GM10847 (cell line): ENCODE measurements around the gene ZGRF1.

ENCODE experiments used
- POLR2A ChIP-seq: IDR thresholded peaks from 2 replicates; pipeline ENCODE4 v1.6.1; 2011; ENCODE audit not compliant: insufficient read length; ENCODE audit errors: extremely low read depth

ZGRF1 gene, protein sequence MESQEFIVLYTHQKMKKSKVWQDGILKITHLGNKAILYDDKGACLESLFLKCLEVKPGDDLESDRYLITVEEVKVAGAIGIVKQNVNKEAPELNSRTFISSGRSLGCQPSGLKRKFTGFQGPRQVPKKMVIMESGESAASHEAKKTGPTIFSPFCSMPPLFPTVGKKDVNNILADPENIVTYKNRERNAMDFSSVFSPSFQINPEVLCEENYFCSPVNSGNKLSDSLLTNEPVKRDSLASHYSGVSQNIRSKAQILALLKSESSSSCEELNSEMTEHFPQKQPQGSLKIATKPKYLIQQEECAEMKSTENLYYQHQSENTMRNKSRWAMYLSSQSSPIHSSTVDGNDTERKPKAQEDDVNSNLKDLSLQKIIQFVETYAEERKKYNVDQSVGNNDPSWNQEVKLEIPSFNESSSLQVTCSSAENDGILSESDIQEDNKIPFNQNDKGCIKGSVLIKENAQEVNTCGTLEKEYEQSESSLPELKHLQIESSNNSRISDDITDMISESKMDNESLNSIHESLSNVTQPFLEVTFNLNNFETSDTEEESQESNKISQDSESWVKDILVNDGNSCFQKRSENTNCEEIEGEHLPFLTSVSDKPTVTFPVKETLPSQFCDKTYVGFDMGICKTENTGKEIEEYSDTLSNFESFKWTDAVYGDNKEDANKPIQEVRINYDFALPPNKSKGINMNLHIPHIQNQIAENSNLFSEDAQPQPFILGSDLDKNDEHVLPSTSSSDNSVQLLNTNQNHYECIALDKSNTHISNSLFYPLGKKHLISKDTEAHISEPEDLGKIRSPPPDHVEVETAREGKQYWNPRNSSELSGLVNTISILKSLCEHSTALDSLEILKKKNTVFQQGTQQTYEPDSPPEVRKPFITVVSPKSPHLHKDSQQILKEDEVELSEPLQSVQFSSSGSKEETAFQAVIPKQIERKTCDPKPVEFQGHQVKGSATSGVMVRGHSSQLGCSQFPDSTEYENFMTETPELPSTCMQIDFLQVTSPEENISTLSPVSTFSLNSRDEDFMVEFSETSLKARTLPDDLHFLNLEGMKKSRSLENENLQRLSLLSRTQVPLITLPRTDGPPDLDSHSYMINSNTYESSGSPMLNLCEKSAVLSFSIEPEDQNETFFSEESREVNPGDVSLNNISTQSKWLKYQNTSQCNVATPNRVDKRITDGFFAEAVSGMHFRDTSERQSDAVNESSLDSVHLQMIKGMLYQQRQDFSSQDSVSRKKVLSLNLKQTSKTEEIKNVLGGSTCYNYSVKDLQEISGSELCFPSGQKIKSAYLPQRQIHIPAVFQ (N-terminal part only)

GRCh38 chr4:112636688-112637551, at the start of gene ZGRF1, which contains the start of gene LARP7:
ZGRF1 (minus strand) TSS chr4:112636909; CDS start chr4:112633176, 3,733 bp downstream.
LARP7 (plus strand) TSS chr4:112637143; CDS start chr4:112644670, 7,527 bp downstream.
- TF ChIP-seq POLR2A: peak; percentile 64

GRCh38 chr4:112680996-112681395, 44.3 kb upstream of the ZGRF1 start:
- no peak for TF ChIP-seq POLR2A

DNA sequence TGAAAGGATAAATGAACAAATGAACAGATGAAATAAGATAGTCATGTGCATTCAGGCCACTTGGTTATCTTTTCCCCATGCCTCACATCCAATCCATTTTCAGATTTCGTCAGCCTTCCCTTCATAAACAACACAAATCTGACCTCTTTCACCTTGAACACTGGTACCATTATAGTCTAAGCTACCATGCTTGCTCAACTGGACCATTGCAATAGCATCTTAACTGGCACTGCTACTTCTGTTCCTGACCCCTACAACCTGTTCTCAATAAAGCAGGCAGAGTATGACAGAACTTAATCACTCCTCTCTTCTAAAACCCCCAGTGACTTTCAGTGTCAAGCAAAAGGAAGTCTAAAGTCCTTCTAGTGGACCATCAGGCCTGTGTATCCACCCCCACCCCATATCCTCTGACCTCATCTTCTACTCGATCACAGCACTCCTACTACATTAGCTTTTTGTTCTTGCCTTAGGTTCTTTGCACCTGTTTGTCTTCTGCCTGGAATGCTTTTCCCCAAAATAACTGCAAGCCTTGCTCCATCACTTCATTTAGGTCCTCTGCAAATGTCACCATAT, 40.9 kb upstream of the ZGRF1 start:
- no peak for TF ChIP-seq POLR2A

DNA sequence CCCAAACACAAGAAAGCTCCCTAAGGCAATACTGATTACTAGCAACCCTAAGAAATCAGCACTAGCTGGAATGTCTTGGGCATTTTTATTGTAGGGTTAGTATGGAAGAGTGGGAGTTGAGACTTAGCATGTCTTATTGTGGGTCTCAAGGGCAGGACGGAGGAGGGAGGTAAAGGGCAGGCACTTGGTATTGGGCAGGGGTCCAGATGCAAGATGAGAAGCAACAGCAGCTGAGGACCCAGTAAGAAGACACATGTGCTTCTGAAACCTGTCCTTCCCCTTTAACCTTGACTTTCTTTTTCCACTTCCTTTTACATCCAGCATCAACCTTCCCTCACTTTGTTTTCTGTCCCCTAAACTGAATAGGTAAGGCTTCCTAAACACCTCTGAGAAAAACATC, 37.7 kb upstream of the ZGRF1 start:
- no peak for TF ChIP-seq POLR2A

DNA sequence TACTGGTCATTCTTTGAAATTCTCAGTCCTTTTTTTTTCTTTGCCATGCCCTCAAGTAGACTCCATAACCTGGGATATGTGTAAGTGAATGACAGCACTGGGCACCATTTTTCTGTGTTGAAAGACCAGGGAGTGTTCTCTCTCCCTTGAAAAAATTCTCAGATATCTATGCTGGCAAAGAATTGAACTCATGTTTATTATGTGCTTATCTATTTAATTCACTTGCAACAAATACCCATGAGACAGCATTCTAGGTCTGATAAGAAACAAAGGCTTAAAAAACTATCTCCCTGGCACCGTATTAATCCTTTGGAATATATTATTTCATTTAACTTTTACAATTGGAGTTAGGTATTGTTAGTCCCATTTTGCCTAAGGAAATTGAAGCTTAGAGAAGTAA, 37.0 kb upstream of the ZGRF1 start:
- no peak for TF ChIP-seq POLR2A

DNA sequence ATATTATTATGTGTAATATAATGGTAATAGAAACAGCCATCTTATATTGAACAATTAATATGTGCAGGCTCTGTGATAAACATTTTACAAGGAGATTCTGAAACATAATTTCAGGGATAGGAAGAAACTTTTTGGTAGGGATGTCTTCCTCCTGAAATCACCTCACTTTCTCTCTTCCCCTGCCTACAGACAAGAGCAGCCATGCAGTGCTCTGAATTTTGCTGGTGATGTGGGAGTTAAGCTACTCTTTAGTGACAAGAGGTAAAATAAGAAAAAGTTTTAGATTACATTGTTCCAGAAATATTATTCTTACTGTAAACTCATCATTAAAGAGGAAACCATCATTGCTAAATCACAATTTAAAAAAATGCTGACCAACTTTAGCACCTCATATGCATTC, 36.4 kb upstream of the ZGRF1 start:
- no peak for TF ChIP-seq POLR2A

GRCh38 chr4:112668131-112668530, 31.4 kb upstream of the ZGRF1 start:
- TF ChIP-seq POLR2A: no peak

- TF ChIP-seq POLR2A: no peak
These were observed 27.9 kb upstream of the ZGRF1 start for GRCh38 chr4:112664611-112665010.

- TF ChIP-seq POLR2A: no peak
These were observed 18.6 kb upstream of the ZGRF1 start for GRCh38 chr4:112655270-112655669.

DNA sequence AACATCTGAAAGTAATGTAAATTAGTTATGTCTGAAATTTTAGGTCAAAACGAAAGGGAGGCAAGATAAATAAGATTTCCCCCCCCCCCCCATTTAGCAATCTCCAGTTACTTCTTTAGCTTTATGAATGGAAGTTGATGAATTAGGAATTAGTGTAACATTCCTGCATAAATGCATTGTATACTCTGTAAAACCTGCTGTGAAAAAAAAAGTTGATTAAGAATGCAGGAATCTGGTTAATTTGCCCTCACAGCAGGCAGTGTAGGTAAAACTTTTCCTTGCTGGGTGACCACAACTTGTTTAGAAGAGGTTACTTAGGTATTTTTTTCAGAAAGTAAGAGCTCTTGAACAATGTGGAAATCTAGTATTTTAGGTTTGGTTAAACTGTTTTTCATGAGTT, 15.5 kb upstream of the ZGRF1 start:
- no peak for TF ChIP-seq POLR2A

DNA sequence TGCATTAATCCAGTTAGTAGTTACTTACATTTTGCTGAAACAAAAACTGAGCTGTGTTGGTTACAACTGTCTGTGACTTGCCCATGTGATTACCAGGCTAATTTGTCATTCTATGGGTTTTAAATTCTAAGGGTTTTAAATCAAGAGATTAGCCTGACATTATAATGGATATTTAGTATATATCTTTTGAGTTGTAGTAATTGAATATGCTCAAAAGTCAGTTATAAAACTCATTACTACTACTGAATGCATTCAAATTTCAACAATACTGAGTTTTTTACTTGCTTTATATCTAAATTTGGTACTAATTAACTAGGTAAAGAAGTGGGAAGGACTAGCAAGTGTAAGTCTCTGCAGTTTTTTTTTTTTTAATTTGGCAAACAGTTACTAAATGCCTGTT, 14.9 kb upstream of the ZGRF1 start:
- TF ChIP-seq POLR2A: no peak

GRCh38 chr4:112650332-112650731, 13.6 kb upstream of the ZGRF1 start:
- no peak for TF ChIP-seq POLR2A

- no peak for TF ChIP-seq POLR2A
These were observed 12.3 kb upstream of the ZGRF1 start for GRCh38 chr4:112649055-112649408.

GRCh38 chr4:112648263-112649054, 11.8 kb upstream of the ZGRF1 start:
- no peak for TF ChIP-seq POLR2A

GRCh38 chr4:112647785-112648184, 11.1 kb upstream of the ZGRF1 start:
- TF ChIP-seq POLR2A: no peak
